ENCODE data around the gene ELANE. TPM values are rescaled to one million over a fixed set of nuclear protein-coding genes. Genes with fewer than 3 reads are reported as not detected.

The ELANE gene
- under 1 TPM in 1 of 4 donors, not detected in 3; 0.95 TPM for total RNA-seq

GRCh38 chr19:852136-853013, at the start of gene ELANE:
TSS of gene ELANE (plus strand) at chr19:852303. CDS start at chr19:852329, 26 bp downstream.
- 44 to 46% methylated on average over 14 to 21 of the region's 55 CpGs for WGBS, 2 donors
- no peak for TF ChIP-seq POLR2A (IDR thresholded peaks at IDR 0.05)
- TF ChIP-seq CTCF (IDR thresholded peaks at IDR 0.05): no peak
- H3K27me3 ChIP-seq: peaks cover 0 to 81% (median 1%) of the 10 kb centered on the region in 4 donors
- H3K9me3 ChIP-seq: no peaks in the 10 kb centered on the region
- DNase-seq: no peak
- H3K27ac ChIP-seq: peak within 1 kb of the TSS; percentile 26 to 90 (median 78)
- H3K36me3 ChIP-seq: no peaks in the 10 kb centered on the region
- peaks cover 15 to 40% (median 16%) of the 10 kb centered on the region in 3 donors for H3K4me1 ChIP-seq
- no peak within 1 kb of the TSS for H3K4me3 ChIP-seq
- intact Hi-C loops (cut with DNase I): loop anchor here (10.0 kb wide), 2 partner anchors 78 to 132 kb away; partner anchors contain the start of gene WDR18

GRCh38 chr19:802498-803098, 49.5 kb upstream of the ELANE start:
- Histone ChIP-seq H3K4me3 (peak overlapping the region in 3 of 4 donors; percentile 55 to 99 (median 84)), H3K27me3 (no peaks in the 10 kb centered on the region), H3K36me3 (peaks cover 40 to 83% (median 41%) of the 10 kb centered on the region in 3 donors), H3K4me1 (peaks cover 50 to 92% (median 52%) of the 10 kb centered on the region in 3 donors), H3K27ac (peak overlapping the region in 2 of 4 donors; percentile 95 to 100), H3K9me3 (no peaks in the 10 kb centered on the region)
- WGBS, 2 donors: 31 to 54% methylated on average over 16 to 20 of the region's 28 CpGs
- intact Hi-C loops (cut with DNase I): no loop called here
- no peak for DNase-seq
- TF ChIP-seq POLR2A (IDR thresholded peaks at IDR 0.05): no peak

GRCh38 chr19:803099-803561, 49.0 kb upstream of the ELANE start:
- Histone ChIP-seq H3K9me3 (no peaks in the 10 kb centered on the region), H3K27ac (peak overlapping the region in 2 of 4 donors; percentile 95 to 100), H3K36me3 (peaks cover 42 to 89% (median 46%) of the 10 kb centered on the region in 3 donors), H3K27me3 (no peaks in the 10 kb centered on the region), H3K4me1 (peaks cover 50 to 91% (median 52%) of the 10 kb centered on the region in 3 donors), H3K4me3 (peak overlapping the region in 2 of 4 donors; percentile 5 to 55)
- 73 to 80% methylated on average over 2 to 5 of the region's 17 CpGs for WGBS, 2 donors
- TF ChIP-seq CTCF (IDR thresholded peaks at IDR 0.05): no peak
- TF ChIP-seq POLR2A (IDR thresholded peaks at IDR 0.05): no peak
- intact Hi-C loops (cut with DNase I): no loop called here
- no peak for DNase-seq

DNA sequence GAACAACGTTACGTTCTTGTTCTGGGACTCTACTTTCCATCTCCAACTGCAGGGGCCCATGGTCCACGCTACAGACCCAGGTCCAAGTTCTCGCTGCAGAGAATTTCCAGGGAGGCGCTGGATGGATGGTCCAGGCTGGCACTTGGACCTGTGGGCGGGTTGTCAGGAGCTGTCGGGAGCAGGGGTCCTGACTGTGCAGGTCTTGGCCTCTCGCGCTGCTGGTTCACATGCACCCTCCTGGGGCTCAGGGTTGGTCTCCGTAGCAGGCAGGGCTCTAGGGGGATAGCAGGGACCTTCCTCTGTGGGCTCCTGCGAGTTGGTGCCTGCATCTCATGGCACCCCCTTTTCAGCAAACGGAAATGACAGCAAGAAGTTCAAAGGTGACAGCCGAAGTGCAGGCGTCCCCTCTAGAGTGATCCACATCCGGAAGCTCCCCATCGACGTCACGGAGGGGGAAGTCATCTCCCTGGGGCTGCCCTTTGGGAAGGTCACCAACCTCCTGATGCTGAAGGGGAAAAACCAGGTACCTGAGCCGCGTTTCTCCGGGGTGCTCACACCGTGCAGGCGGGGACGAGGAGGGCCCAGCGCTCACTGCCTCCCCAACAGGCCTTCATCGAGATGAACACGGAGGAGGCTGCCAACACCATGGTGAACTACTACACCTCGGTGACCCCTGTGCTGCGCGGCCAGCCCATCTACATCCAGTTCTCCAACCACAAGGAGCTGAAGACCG, 48.3 kb upstream of the ELANE start:
- H3K4me1 ChIP-seq: peaks cover 45 to 84% (median 46%) of the 10 kb centered on the region in 3 donors
- H3K27me3 ChIP-seq: no peaks in the 10 kb centered on the region
- H3K36me3 ChIP-seq: peaks cover 50 to 96% (median 53%) of the 10 kb centered on the region in 3 donors
- no peak overlapping the region for H3K4me3 ChIP-seq
- intact Hi-C loops (cut with DNase I): no loop called here
- H3K27ac ChIP-seq: no peak overlapping the region
- H3K9me3 ChIP-seq: no peaks in the 10 kb centered on the region
- 75 to 80% methylated on average over 8 to 11 of the region's 31 CpGs for WGBS, 2 donors
- TF ChIP-seq CTCF (IDR thresholded peaks at IDR 0.05): no peak
- no peak for TF ChIP-seq POLR2A (IDR thresholded peaks at IDR 0.05)
- no peak for DNase-seq

- 91% methylated on average over 19 of the region's 53 CpGs; no CpG with 5 or more reads in 1 of the 2 donors for WGBS, 2 donors
- Histone ChIP-seq H3K36me3 (peaks cover 57 to 97% (median 61%) of the 10 kb centered on the region in 3 donors), H3K27ac (no peak overlapping the region), H3K4me1 (peaks cover 38 to 76% (median 38%) of the 10 kb centered on the region in 3 donors), H3K27me3 (no peaks in the 10 kb centered on the region), H3K4me3 (no peak overlapping the region), H3K9me3 (no peaks in the 10 kb centered on the region)
- TF ChIP-seq CTCF (IDR thresholded peaks at IDR 0.05): no peak
- TF ChIP-seq POLR2A (IDR thresholded peaks at IDR 0.05): no peak
- intact Hi-C loops (cut with DNase I): no loop called here
- DNase-seq: no peak
Measured at GRCh38 chr19:804419-805165, 47.5 kb upstream of the ELANE start.

All from esophagus squamous epithelium (tissue), 5 donors.